Endothelial cell of umbilical vein (primary cell): ENCODE results near the gene DAPK2. TPM values are rescaled to one million over a fixed set of nuclear protein-coding genes. Genes with fewer than 3 reads are reported as not detected.

Experiments used
- BruUV-seq: library from RNA; stranded (reverse); fragments of 400-500 nt; replicated peaks from 2 replicates; lab custom pipeline; 2021; lab: Mats Ljungman, UMichigan
- CTCF ChIA-PET: fragments of 300-600, 350-600 bp; sonication (Branson Sonifier 250); formaldehyde crosslinking; loops from one replicate; lab custom pipeline; 2021; ENCODE audit warnings: antibody characterized with exemption, inconsistent platforms; lab: Charles Lee
- POLR2A ChIA-PET: fragments of 300-600, 350-600 bp; sonication (Branson Sonifier 250); formaldehyde crosslinking; loops from one replicate; lab custom pipeline; 2021; ENCODE audit warnings: antibody characterized with exemption, inconsistent platforms; lab: Charles Lee
- DNase-seq: peaks from one replicate; pipeline ENCODE4 v3.0.0-alpha.2; 2011; ENCODE audit warnings: low read depth, low spot score
- FAIRE-seq: peaks from 2 replicates; lab custom pipeline; 2011; peaks lifted over from hg19 to GRCh38; lab: Jason Lieb, UNC
- H2AFZ ChIP-seq: 2 replicates; pipeline ENCODE4 v1.6.0; 2012; ENCODE audit warnings: low read depth, low read length, control low read depth, inconsistent platforms
- H3K27ac ChIP-seq: 2 replicates; pipeline ENCODE4 v1.5.1; 2011; ENCODE audit warnings: low read depth, mild to moderate bottlenecking, control low read depth, low read length, moderate library complexity; ENCODE audit not compliant: insufficient read depth
- H3K27me3 ChIP-seq, 2 experiments: 2 replicates each; pipeline versions ENCODE4 v1.6.0 to v1.6.1; 2011; ENCODE audit warnings: low read length in 2 of 2, mixed read lengths in 1 of 2; ENCODE audit not compliant: control insufficient read depth in 2 of 2, insufficient read depth in 2 of 2
- H3K36me3 ChIP-seq, 2 experiments: 2 replicates in 1 of 2; 3 replicates in 1 of 2; pipeline ENCODE4 v1.5.1; 2011; ENCODE audit warnings: low read length in 2 of 2, mild to moderate bottlenecking in 1 of 2, moderate library complexity in 1 of 2; ENCODE audit not compliant: control insufficient read depth in 2 of 2, insufficient read depth in 2 of 2; ENCODE audit errors: extremely low read depth in 1 of 2
- H3K4me1 ChIP-seq: 3 replicates; pipeline ENCODE4 v1.5.1; 2011; ENCODE audit warnings: mild to moderate bottlenecking, low read length; ENCODE audit not compliant: control insufficient read depth, insufficient read depth; ENCODE audit errors: extremely low read depth
- H3K4me2 ChIP-seq: 2 replicates; pipeline ENCODE4 v1.6.1; 2011; ENCODE audit warnings: low read length, control low read depth, mixed read lengths; ENCODE audit not compliant: insufficient read depth
- H3K4me3 ChIP-seq, 3 experiments: fragments of 200-600 bp in 1 of 3; sonication (generic), shearing (Covaris generic) in 1 of 3; replicated peaks in 1 of 3; 2 replicates each; pipeline ENCODE4 v1.5.1; 2011 to 2016; ENCODE audit warnings: control low read depth in 3 of 3, low read length in 3 of 3, mild to moderate bottlenecking in 2 of 3, inconsistent platforms in 1 of 3, low read depth in 1 of 3, moderate library complexity in 1 of 3; ENCODE audit not compliant: insufficient read depth in 1 of 3
- H3K79me2 ChIP-seq: 2 replicates; pipeline ENCODE4 v1.6.0; 2012; ENCODE audit warnings: low read length, inconsistent platforms; ENCODE audit not compliant: control insufficient read depth, insufficient read depth
- H3K9ac ChIP-seq: replicated peaks from 2 replicates; pipeline ENCODE3; 2011; ENCODE audit warnings: low read length, control low read depth; ENCODE audit not compliant: insufficient read depth; ENCODE audit errors: extremely low read depth
- H3K9me1 ChIP-seq: replicated peaks from 3 replicates; pipeline ENCODE4 v1.6.0; 2011; ENCODE audit warnings: mild to moderate bottlenecking, low read length; ENCODE audit not compliant: control insufficient read depth, insufficient read depth; ENCODE audit errors: extremely low read depth
- H3K9me3 ChIP-seq: replicated peaks from 2 replicates; pipeline ENCODE4 v1.5.1; 2012; ENCODE audit warnings: low read length, inconsistent platforms; ENCODE audit not compliant: control insufficient read depth, insufficient read depth
- H4K20me1 ChIP-seq: replicated peaks from 2 replicates; pipeline ENCODE3; 2011; ENCODE audit warnings: mild to moderate bottlenecking, low read length; ENCODE audit not compliant: control insufficient read depth, insufficient read depth; ENCODE audit errors: extremely low read depth
- EZH2 ChIP-seq: IDR thresholded peaks from 2 replicates; pipeline ENCODE4 v1.6.1; 2012; ENCODE audit warnings: borderline replicate concordance, low read depth, mild to moderate bottlenecking, moderate library complexity, low read length, inconsistent platforms; ENCODE audit not compliant: severe bottlenecking
- FOS ChIP-seq: IDR thresholded peaks from 2 replicates; pipeline ENCODE4 v1.6.1; 2011; ENCODE audit warnings: mild to moderate bottlenecking, low read length, moderate library complexity, borderline replicate concordance; ENCODE audit not compliant: insufficient read depth
- GATA2 ChIP-seq: IDR thresholded peaks from 2 replicates; pipeline ENCODE4 v1.7.0; 2011; ENCODE audit warnings: low read depth, mild to moderate bottlenecking, moderate library complexity, mixed read lengths, low read length; ENCODE audit not compliant: insufficient read length, insufficient read depth
- JUN ChIP-seq: IDR thresholded peaks from 2 replicates; pipeline ENCODE4 v1.6.1; 2011; ENCODE audit warnings: borderline replicate concordance, low read depth; ENCODE audit not compliant: insufficient read length, insufficient read depth
- MYC ChIP-seq: IDR thresholded peaks from one replicate; pipeline ENCODE4 v1.6.1; 2011; ENCODE audit warnings: mild to moderate bottlenecking, low read depth, low read length
- POLR2A ChIP-seq: IDR thresholded peaks from 2 replicates; pipeline ENCODE4 v1.6.1; 2012; ENCODE audit warnings: low read depth, mild to moderate bottlenecking, control low read depth, low read length
- POLR2AphosphoS5 ChIP-seq: IDR thresholded peaks from 2 replicates; pipeline ENCODE4 v1.6.1; 2012; ENCODE audit warnings: low read depth, mild to moderate bottlenecking, control low read depth, low read length, moderate library complexity; ENCODE audit not compliant: insufficient read depth
- dilution Hi-C: fragments of 300-500 bp; cut with MboI; formaldehyde crosslinking; loops from one replicate; pipeline ENCODE4 v1.15.0; 2019; ENCODE audit warnings: low sequenced_read_pairs; ENCODE audit not compliant: extremely low pct_ligation_motif_present
- intact Hi-C: fragments of 100-400 bp; cut with micrococcal nuclease; formaldehyde crosslinking; loops from one replicate; pipeline ENCODE4 v1.10.0; 2022
- polyA plus RNA-seq, 4 experiments: library from polyadenylated mRNA; depleted of rRNA in 3 of 4; stranded (reverse) in 3 of 4; unstranded in 1 of 4; fragments of >200 nt; gene quantifications; 2 replicates each; pipeline versions ENCODE4 v1.2.1 to v1.2.3, GENCODE V29; 2011 to 2012; ENCODE audit warnings: missing spikeins in 1 of 4
- total RNA-seq: library from RNA; stranded (reverse); gene quantifications from 2 replicates; pipeline ENCODE4 v1.2.3, GENCODE V29; 2021
- TF ChIP-seq, protein P1 (sequence below): IDR thresholded peaks from 2 replicates; pipeline ENCODE4 v1.6.1; 2011; ENCODE audit not compliant: insufficient read depth, insufficient read length
- TF ChIP-seq, protein P2 (sequence below), 2 donors: IDR thresholded peaks; 1 replicate in 1 of 2; 2 replicates in 1 of 2; pipeline ENCODE4 v1.5.1; 2011; ENCODE audit warnings: low read length in 2 of 2, mild to moderate bottlenecking in 2 of 2, moderate library complexity in 2 of 2, control low read depth in 1 of 2, inconsistent platforms in 1 of 2, low read depth in 1 of 2; ENCODE audit not compliant: insufficient read depth in 1 of 2; ENCODE audit errors: extremely low read depth in 1 of 2

DAPK2 gene
- total and polyA plus RNA-seq, 2 donors (not counting 3 experiments of a cell fraction or from before 2014, with no cell fraction given), result 2.8 to 6.7 TPM

DNA sequence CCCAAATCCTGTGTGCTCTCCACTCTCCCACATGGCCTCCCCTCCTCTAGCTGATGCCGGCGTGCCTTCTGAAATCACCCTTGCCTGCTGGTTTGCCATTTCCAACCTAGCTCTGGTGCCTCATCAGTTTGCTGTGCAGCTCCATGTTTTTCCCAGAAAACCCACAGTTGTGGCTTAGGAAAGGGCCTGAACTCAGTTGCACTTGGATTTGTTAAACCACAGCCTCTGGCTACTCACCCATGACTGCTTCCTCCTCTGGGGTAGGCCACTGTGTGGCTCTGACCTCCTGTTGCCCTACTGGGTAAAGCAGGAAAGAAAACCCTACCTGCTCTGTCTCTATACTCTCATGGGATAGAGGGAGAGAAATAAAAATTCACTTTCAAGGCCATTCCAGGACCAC, 97.3 kb downstream of the DAPK2 start:
- no TSS peak for BruUV-seq
- Histone ChIP-seq H3K9ac (no peak overlapping the region), H3K4me1 (peaks cover 11% of the 10 kb centered on the region), H3K4me3 (no peak overlapping the region), H2AFZ (no peak overlapping the region), H4K20me1 (no peaks in the 10 kb centered on the region), H3K27me3 (no peaks in the 10 kb centered on the region), H3K79me2 (no peaks in the 10 kb centered on the region), H3K36me3 (no peaks in the 10 kb centered on the region), H3K27ac (no peak overlapping the region), H3K4me2 (no peak overlapping the region), H3K9me1 (no peaks in the 10 kb centered on the region), H3K9me3 (no peaks in the 10 kb centered on the region)
- DNase-seq, result no peak
- TF ChIP-seq POLR2AphosphoS5 (no peak), EZH2 (no peak), JUN (no peak), FOS (no peak), GATA2 (no peak), POLR2A (no peak), MYC (no peak)
- TF ChIP-seq, protein P1, sequence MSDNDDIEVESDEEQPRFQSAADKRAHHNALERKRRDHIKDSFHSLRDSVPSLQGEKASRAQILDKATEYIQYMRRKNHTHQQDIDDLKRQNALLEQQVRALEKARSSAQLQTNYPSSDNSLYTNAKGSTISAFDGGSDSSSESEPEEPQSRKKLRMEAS, result no peak
- TF ChIP-seq, protein P2, sequence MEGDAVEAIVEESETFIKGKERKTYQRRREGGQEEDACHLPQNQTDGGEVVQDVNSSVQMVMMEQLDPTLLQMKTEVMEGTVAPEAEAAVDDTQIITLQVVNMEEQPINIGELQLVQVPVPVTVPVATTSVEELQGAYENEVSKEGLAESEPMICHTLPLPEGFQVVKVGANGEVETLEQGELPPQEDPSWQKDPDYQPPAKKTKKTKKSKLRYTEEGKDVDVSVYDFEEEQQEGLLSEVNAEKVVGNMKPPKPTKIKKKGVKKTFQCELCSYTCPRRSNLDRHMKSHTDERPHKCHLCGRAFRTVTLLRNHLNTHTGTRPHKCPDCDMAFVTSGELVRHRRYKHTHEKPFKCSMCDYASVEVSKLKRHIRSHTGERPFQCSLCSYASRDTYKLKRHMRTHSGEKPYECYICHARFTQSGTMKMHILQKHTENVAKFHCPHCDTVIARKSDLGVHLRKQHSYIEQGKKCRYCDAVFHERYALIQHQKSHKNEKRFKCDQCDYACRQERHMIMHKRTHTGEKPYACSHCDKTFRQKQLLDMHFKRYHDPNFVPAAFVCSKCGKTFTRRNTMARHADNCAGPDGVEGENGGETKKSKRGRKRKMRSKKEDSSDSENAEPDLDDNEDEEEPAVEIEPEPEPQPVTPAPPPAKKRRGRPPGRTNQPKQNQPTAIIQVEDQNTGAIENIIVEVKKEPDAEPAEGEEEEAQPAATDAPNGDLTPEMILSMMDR (IDR thresholded peaks at IDR 0.05; ENCODE audit: extremely low read depth in 1 of 2, insufficient read depth in 1 of 2, low read depth in 1 of 2, low read length in 2 of 2), result no peak
- CTCF ChIA-PET, result interaction anchor here (1.8 to 2.2 kb wide), 2 partner anchors 98 to 197 kb away, joined by 5 to 7 read pairs; no protein-coding TSS in a partner anchor
- dilution Hi-C loops, result no loop called here
- no peak for FAIRE-seq
- intact Hi-C loops, result no loop called here
- POLR2A ChIA-PET, result no interaction called here
